LNCAP (cell line): ENCODE results near the gene CLNK.

Experiments used
- CTCF ChIP-seq: fragments of 450-650 bp; IDR thresholded peaks from 2 replicates; pipeline ENCODE4 v1.5.1; 2017; ENCODE audit warnings: mild to moderate bottlenecking

The CLNK gene

GRCh38 chr4:10684631-10685030, at the start of gene CLNK:
CLNK (minus strand) TSS chr4:10684768; CDS start chr4:10667869, 16,899 bp downstream.
- TF ChIP-seq CTCF, result no peak

DNA sequence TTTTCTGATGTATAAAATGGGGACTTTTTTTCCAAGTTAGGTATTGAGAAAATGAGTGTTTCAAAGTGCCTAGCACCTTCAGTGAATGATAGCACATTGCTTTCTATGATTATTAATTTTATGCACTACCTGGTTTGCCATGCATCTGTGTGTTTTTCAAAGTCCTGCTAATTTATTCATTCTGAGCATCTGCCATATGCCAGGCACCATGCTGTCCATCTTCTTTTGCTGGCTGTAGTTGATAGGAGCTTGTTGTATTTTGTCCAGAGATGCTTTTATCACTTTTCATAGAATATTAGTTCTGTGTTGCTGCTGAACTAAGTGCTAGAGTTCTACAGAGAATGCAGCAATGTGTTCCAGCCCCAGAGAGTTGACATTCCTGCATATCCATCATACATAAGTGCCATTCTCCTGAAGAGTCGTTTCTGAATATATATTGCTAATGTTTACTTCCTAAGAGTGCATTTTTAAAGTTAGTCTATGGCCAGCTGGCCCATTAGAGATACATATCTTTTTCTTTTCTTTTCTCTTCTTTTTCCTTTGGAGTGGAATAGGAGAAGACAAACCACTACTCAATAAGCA, 49.0 kb upstream of the CLNK start:
- TF ChIP-seq CTCF, result no peak

DNA sequence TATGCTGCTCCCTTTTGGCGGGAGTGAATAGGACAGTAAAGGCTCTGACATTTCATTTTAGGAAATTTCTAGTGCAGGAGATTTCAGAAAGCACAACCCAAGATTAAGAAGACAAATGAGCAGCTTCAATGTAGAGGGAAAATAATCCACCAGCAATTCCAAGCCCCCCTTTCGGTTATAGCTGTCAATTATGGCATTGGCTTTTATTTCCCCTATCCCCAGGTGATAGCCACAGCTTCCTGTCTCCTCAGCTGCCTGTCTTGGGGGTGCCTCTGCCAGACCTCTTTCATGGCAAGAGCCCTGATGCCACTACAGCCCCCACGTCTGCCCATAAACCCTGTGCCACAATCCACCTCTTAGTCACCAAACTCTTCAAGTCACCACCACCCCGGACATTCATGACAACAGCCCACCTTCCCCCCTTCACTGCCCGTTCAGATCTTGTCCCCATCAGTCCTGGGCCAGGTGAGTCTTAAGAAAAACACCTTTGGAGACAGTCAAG, 48.4 kb upstream of the CLNK start:
- TF ChIP-seq CTCF, result no peak

DNA sequence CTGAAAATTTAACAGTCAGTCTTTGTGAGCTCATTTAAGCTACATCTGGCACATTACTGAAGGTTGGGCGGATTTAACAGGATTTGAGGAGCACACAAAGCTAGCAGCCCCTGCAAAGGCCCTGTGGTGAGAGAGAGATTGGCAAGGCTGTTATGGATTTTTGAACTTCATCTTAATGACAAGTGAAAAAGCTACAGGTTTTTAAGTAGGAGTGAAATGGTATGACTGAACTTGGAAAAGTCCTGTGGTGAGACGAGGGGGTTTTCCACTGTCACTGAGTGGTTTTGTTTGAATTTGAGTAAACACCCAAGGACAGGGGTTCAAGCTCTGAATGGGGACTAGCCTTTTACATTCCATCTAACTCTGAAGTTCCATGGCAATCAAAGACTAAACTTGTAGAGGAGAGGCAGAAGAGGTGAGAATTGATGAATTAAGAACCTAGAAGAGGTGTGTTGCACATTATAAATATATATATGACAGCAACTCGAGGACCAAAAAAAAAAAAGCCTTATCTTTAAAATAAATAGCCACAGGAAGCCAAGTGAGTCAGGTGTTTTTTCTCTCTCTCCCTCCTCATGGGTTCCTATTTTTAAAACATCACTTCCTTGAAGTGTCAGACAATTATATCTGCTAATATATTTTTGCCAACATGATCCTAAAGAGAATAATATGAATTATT, 47.8 kb upstream of the CLNK start:
- TF ChIP-seq CTCF, result no peak

DNA sequence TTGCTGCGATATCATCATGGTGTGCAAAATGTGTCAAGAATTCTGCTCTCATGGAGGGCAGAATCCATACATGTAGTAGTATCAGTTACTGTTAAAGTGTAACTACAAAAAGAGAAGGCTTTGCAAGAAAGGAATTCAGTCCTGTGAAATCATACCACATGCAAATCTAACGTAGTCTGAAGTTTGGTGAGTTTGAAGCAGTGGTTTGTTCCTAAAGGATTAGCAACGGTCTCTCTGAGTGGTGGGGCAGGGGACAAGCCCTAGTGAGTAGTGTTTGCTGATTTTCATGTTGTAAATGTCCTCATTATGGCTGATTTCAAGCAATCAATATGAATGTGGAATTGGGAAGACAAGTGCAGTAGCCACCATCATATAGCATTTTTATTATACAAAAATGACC, 47.1 kb upstream of the CLNK start:
- TF ChIP-seq CTCF, result no peak

DNA sequence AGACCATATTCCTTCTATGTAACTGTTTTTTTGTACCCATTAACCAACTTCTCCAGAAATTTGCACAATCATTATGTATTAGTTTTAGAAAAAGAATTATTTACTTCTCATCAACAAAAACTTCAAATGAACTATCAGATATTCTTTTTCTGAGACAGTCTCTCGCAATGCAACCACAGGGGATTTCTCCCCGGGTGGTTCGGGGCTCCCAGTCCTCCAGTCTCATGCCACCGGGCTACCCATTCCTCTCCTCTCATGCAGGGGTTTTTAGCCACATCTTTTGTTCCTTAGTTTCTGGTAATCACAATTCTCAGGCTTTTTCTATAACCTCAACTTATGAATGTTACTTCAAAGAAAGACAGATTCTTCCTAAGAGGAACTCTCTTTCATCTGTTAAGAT, 46.6 kb upstream of the CLNK start:
- TF ChIP-seq CTCF, result no peak

DNA sequence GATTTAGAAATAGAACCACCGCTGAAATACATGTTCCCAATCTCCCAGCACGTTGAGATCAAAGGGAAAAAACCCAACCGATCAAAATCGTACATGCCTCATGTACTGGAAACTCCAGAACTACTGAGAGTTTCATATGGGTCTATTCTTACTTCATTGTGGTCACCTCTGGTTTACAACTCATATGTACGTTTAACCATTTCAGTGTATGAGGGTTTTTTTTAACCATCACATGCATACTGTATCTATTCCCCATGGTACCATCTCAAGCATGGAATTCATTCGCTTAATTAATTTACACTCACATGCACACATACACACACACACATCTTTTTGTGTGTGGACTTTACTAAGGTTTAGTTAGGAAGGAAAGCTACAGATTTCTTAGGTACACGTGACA, 46.0 kb upstream of the CLNK start:
- no peak for TF ChIP-seq CTCF
